H1 (cell line): ENCODE measurements around the gene ACKR2. TPM values are rescaled to one million over a fixed set of nuclear protein-coding genes. Genes with fewer than 3 reads are reported as not detected.

ENCODE experiments used
- CTCF ChIA-PET: fragments of 300-600 bp; sonication (Branson Sonifier 250); formaldehyde crosslinking; loops from one replicate; lab custom pipeline; 2021; ENCODE audit not compliant: partially characterized antibody; lab: Charles Lee
- POLR2A ChIA-PET: fragments of 300-600 bp; sonication (Branson Sonifier 250); formaldehyde crosslinking; loops from one replicate; lab custom pipeline; 2021; ENCODE audit warnings: inconsistent platforms; ENCODE audit not compliant: partially characterized antibody; lab: Charles Lee
- DNase-seq, 2 experiments: peaks; one replicate each; pipeline versions ENCODE4 v3.0.0 to v3.0.0-alpha.2; 2010 to 2022; ENCODE audit warnings: low spot score in 2 of 2, low read depth in 1 of 2, mixed read lengths in 1 of 2
- FAIRE-seq: peaks from 2 replicates; lab custom pipeline; 2011; peaks lifted over from hg19 to GRCh38; lab: Jason Lieb, UNC
- H2AFZ ChIP-seq: 2 replicates; pipeline ENCODE4 v1.8.1; 2012; ENCODE audit warnings: low read length, inconsistent platforms
- H2AK5ac ChIP-seq: 2 replicates; pipeline ENCODE4 v1.6.1; 2013; ENCODE audit warnings: low read depth, low read length
- H2BK120ac ChIP-seq: replicated peaks from 2 replicates; pipeline ENCODE3; 2013; ENCODE audit warnings: low read depth, low read length, inconsistent platforms
- H2BK12ac ChIP-seq: 2 replicates; pipeline ENCODE4 v1.6.1; 2013; ENCODE audit warnings: low read depth, low read length
- H2BK15ac ChIP-seq: 2 replicates; pipeline ENCODE4 v1.6.1; 2013; ENCODE audit warnings: low read length
- H2BK20ac ChIP-seq: 2 replicates; pipeline ENCODE4 v1.6.1; 2013; ENCODE audit warnings: low read length
- H2BK5ac ChIP-seq: 2 replicates; pipeline ENCODE4 v1.6.1; 2013; ENCODE audit warnings: low read depth, low read length
- H3K14ac ChIP-seq: 2 replicates; pipeline ENCODE4 v1.6.1; 2013; ENCODE audit warnings: inconsistent platforms; ENCODE audit not compliant: insufficient read length
- H3K18ac ChIP-seq: 2 replicates; pipeline ENCODE4 v1.6.1; 2013; ENCODE audit warnings: low read length; ENCODE audit errors: extremely low read depth
- H3K23ac ChIP-seq: 2 replicates; pipeline ENCODE4 v1.6.1; 2013; ENCODE audit warnings: inconsistent platforms; ENCODE audit not compliant: insufficient read length
- H3K23me2 ChIP-seq: 2 replicates; pipeline ENCODE4 v1.6.1; 2013; ENCODE audit warnings: low read depth, low read length
- H3K27ac ChIP-seq: 2 replicates; pipeline ENCODE4 v1.6.1; 2011; ENCODE audit warnings: low read depth, low read length, inconsistent platforms
- H3K27me3 ChIP-seq, 4 experiments: replicated peaks in 1 of 4; 1 replicate in 1 of 4; 2 replicates in 3 of 4; pipeline versions ENCODE4 v1.6.1 to v1.8.1; 2011 to 2013; ENCODE audit warnings: low read length in 3 of 4, mild to moderate bottlenecking in 3 of 4, inconsistent platforms in 2 of 4, mixed read lengths in 2 of 4, moderate library complexity in 1 of 4; ENCODE audit not compliant: control insufficient read depth in 3 of 4, insufficient read depth in 3 of 4; ENCODE audit errors: extremely low read depth in 1 of 4
- H3K36me3 ChIP-seq, 4 experiments: 2 replicates each; pipeline versions ENCODE4 v1.6.1 to v1.8.1; 2011 to 2013; ENCODE audit warnings: mild to moderate bottlenecking in 4 of 4, low read length in 3 of 4, moderate library complexity in 2 of 4, control low read depth in 1 of 4, inconsistent platforms in 1 of 4; ENCODE audit not compliant: insufficient read depth in 4 of 4, control insufficient read depth in 2 of 4
- H3K4ac ChIP-seq: replicated peaks from 2 replicates; pipeline ENCODE3; 2013; ENCODE audit warnings: low read length, low read depth, mixed read lengths, inconsistent platforms; ENCODE audit not compliant: insufficient read length
- H3K4me1 ChIP-seq, 4 experiments: replicated peaks in 1 of 4; 1 replicate in 1 of 4; 2 replicates in 3 of 4; pipeline versions ENCODE4 v1.6.1 to v1.8.1; 2011 to 2013; ENCODE audit warnings: low read length in 3 of 4, inconsistent platforms in 2 of 4, mixed read lengths in 1 of 4; ENCODE audit not compliant: insufficient read depth in 4 of 4, control insufficient read depth in 3 of 4
- H3K4me2 ChIP-seq, 2 experiments: 2 replicates each; pipeline versions ENCODE4 v1.6.1 to v1.8.1; 2011 to 2013; ENCODE audit warnings: low read depth in 2 of 2, low read length in 2 of 2, control low read depth in 1 of 2, inconsistent platforms in 1 of 2, mild to moderate bottlenecking in 1 of 2; ENCODE audit not compliant: insufficient read depth in 1 of 2
- H3K4me3 ChIP-seq, 4 experiments: fragments of 200-600, 300-600 bp in 1 of 4; sonication (generic), shearing (Covaris generic), sonication (Bioruptor Twin) in 1 of 4; 2 replicates each; pipeline versions ENCODE4 v1.5.1 to v1.8.1; 2011 to 2016; ENCODE audit warnings: low read length in 4 of 4, low read depth in 3 of 4, control low read depth in 2 of 4, inconsistent platforms in 2 of 4, mild to moderate bottlenecking in 2 of 4, mixed read lengths in 1 of 4, moderate library complexity in 1 of 4; ENCODE audit not compliant: insufficient read depth in 2 of 4; ENCODE audit errors: extremely low read depth in 1 of 4
- H3K56ac ChIP-seq: replicated peaks from 2 replicates; pipeline ENCODE3; 2013; ENCODE audit warnings: low read depth, mild to moderate bottlenecking, mixed read lengths, low read length, inconsistent platforms; ENCODE audit not compliant: insufficient read length
- H3K79me1 ChIP-seq: 2 replicates; pipeline ENCODE4 v1.6.1; 2013; ENCODE audit warnings: low read depth, low read length, control low read depth
- H3K79me2 ChIP-seq, 2 experiments: 2 replicates each; pipeline versions ENCODE4 v1.6.1 to v1.8.1; 2012 to 2013; ENCODE audit warnings: low read length in 2 of 2, mild to moderate bottlenecking in 2 of 2, inconsistent platforms in 1 of 2; ENCODE audit not compliant: insufficient read depth in 2 of 2, control insufficient read depth in 1 of 2
- H3K9ac ChIP-seq, 4 experiments: replicated peaks in 1 of 4; 1 replicate in 1 of 4; 2 replicates in 3 of 4; pipeline versions ENCODE4 v1.6.1 to v1.8.1; 2011 to 2013; ENCODE audit warnings: low read depth in 3 of 4, low read length in 3 of 4, control low read depth in 2 of 4, mild to moderate bottlenecking in 2 of 4, moderate library complexity in 2 of 4, inconsistent platforms in 1 of 4; ENCODE audit errors: extremely low read depth in 1 of 4
- H3K9me3 ChIP-seq, 2 experiments: 2 replicates each; pipeline versions ENCODE4 v1.6.1 to v1.8.1; 2012 to 2013; ENCODE audit warnings: mild to moderate bottlenecking in 2 of 2, moderate library complexity in 2 of 2, control low read depth in 1 of 2, inconsistent platforms in 1 of 2, low read depth in 1 of 2, low read length in 1 of 2, mixed read lengths in 1 of 2; ENCODE audit not compliant: insufficient read depth in 2 of 2
- H4K20me1 ChIP-seq, 2 experiments: replicated peaks in 1 of 2; 2 replicates each; pipeline versions ENCODE3 to v1.8.1; 2011 to 2013; ENCODE audit warnings: inconsistent platforms in 2 of 2, low read length in 2 of 2, mild to moderate bottlenecking in 1 of 2; ENCODE audit not compliant: insufficient read depth in 2 of 2, control insufficient read depth in 1 of 2
- H4K5ac ChIP-seq: 2 replicates; pipeline ENCODE4 v1.6.1; 2013; ENCODE audit warnings: low read length, low read depth, mixed read lengths, inconsistent platforms; ENCODE audit not compliant: insufficient read length
- H4K8ac ChIP-seq: 2 replicates; pipeline ENCODE4 v1.8.0; 2013; ENCODE audit warnings: mild to moderate bottlenecking, moderate library complexity, low read length, inconsistent platforms; ENCODE audit not compliant: insufficient read depth; ENCODE audit errors: extremely low read depth
- H4K91ac ChIP-seq: replicated peaks from 2 replicates; pipeline ENCODE3; 2013; ENCODE audit warnings: low read length, mixed read lengths, inconsistent platforms; ENCODE audit not compliant: insufficient read length
- ASH2L ChIP-seq: fragments of 200-600, 300-600 bp; sonication (generic); IDR thresholded peaks from one replicate; pipeline ENCODE4 v1.7.1; 2017; ENCODE audit warnings: low read length
- CTCF ChIP-seq, 3 experiments: IDR thresholded peaks; 1 replicate in 2 of 3; 2 replicates in 1 of 3; pipeline versions ENCODE4 v1.5.1 to v1.6.1; 2011; ENCODE audit warnings: low read length in 3 of 3, mild to moderate bottlenecking in 3 of 3, inconsistent platforms in 2 of 3, low read depth in 1 of 3, moderate library complexity in 1 of 3; ENCODE audit not compliant: insufficient read depth in 1 of 3; ENCODE audit errors: control extremely low read depth in 1 of 3
- FOSL1 ChIP-seq: IDR thresholded peaks from 2 replicates; pipeline ENCODE4 v1.6.1; 2011; ENCODE audit warnings: mild to moderate bottlenecking, low read depth, low read length, moderate library complexity; ENCODE audit not compliant: insufficient read depth
- GTF2F1 ChIP-seq: IDR thresholded peaks from 2 replicates; pipeline ENCODE4 v1.6.1; 2012; ENCODE audit warnings: low read depth, low read length, improper control_type of control experiment, borderline replicate concordance
- POLR2A ChIP-seq, 2 experiments: IDR thresholded peaks; 1 replicate in 1 of 2; 2 replicates in 1 of 2; pipeline ENCODE4 v1.6.1; 2011; ENCODE audit warnings: low read depth in 2 of 2, low read length in 2 of 2, mild to moderate bottlenecking in 2 of 2; ENCODE audit errors: control extremely low read depth in 1 of 2
- WGBS, 2 experiments: shearing (Covaris generic) in 1 of 2; methylation state at CpG; one replicate each; pipeline versions ENCODE4 v1.1.6 to v1.1.7; 2013 to 2015; ENCODE audit warnings: low lambda C conversion rate in 2 of 2, mixed read lengths in 2 of 2, inconsistent platforms in 1 of 2, low coverage in 1 of 2, missing lambda C conversion rate in 1 of 2; ENCODE audit not compliant: insufficient replicate concordance in 2 of 2, insufficient coverage in 1 of 2, insufficient read length in 1 of 2; ENCODE audit errors: extremely low coverage in 1 of 2, missing lambda C conversion rate in 1 of 2; 5-methylcytosine and 5-hydroxymethylcytosine counted together
- polyA plus RNA-seq, 7 experiments: library from polyadenylated mRNA; depleted of rRNA in 3 of 7; stranded (reverse) in 5 of 7; unstranded in 2 of 7; fragments of >200 nt in 5 of 7; fragments of 200-250 nt in 2 of 7; gene quantifications; 1 replicate in 5 of 7; 2 replicates in 1 of 7; 4 replicates in 1 of 7; pipeline versions ENCODE4 v1.2.1 to v1.2.3, GENCODE V29; 2011 to 2013; ENCODE audit warnings: missing spikeins in 2 of 7, mixed read lengths in 2 of 7
- total RNA-seq: library from RNA; stranded (reverse); fragmentation: NEBNext Ultra II Directional; extraction: Animal tissue kit (Norgen Biotek cat#: 25700); gene quantifications from 2 replicates; pipeline ENCODE4 v1.2.1, GENCODE V29; 2021

The ACKR2 gene
- total and polyA plus RNA-seq, 2 of the 8 experiments (the other 6 are each of a cell fraction or from before 2014, with no cell fraction given), result 0.09 to 0.12 TPM

DNA sequence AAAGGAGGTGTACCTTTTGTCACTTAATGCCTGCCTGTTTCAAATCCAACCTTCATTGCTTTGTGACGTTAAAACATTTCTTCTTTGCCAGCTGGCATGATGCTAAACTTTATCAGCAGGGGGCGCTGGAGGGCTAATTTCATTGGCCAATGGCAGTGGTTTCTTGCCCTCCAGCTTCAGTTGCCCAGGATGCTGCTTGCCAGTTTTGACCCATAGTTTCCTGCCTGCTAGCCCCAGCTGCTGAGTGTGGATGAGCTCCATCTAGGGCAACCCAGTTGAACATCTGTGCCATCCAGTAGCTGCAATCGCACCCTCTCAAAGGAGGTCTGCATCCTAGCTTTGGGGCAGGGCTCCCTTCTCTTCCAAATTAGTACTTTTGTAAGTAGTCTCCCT, 22.1 kb downstream of the ACKR2 start:
- ChIA-PET CTCF (interaction anchor here (0.6 to 3.5 kb wide), 32 partner anchors 8 to 608 kb away, joined by 3 to 28 read pairs (median 4); no protein-coding TSS in a partner anchor), POLR2A (interaction anchor here (0.9 to 2.9 kb wide), 2 partner anchors 27 to 84 kb away, joined by 3 to 13 read pairs; partner anchors contain the start of gene HIGD1A)
- no peaks in the 10 kb centered on the region for H3K79me2 ChIP-seq
- TF ChIP-seq GTF2F1, result no peak
- TF ChIP-seq FOSL1, result no peak
- TF ChIP-seq ASH2L, result peak; percentile 26
- no peak for TF ChIP-seq POLR2A (IDR thresholded peaks at IDR 0.05; ENCODE audit: control extremely low read depth in 1 of 2, low read depth in 2 of 2, low read length in 2 of 2)
- TF ChIP-seq CTCF (IDR thresholded peaks at IDR 0.05; ENCODE audit: control extremely low read depth in 1 of 3, insufficient read depth in 1 of 3, low read depth in 1 of 3, low read length in 3 of 3), result peak; percentile 57 to 87 (median 86)

More for the DNA sequence above, 22.1 kb downstream of the ACKR2 start:
- 17% methylated on average over 3 of the region's 3 CpGs; no CpG with 5 or more reads in 1 of the 2 experiments for WGBS, 2 experiments
- Histone ChIP-seq H3K4ac (peak overlapping the region; percentile 8), H2BK15ac (no peak overlapping the region), H4K20me1 (no peaks in the 10 kb centered on the region), H3K79me1 (no peaks in the 10 kb centered on the region), H2BK5ac (no peak overlapping the region), H3K4me3 (no peak overlapping the region), H2AFZ (peak overlapping the region; percentile 94), H4K8ac (no peak overlapping the region), H3K23me2 (no peaks in the 10 kb centered on the region), H3K27ac (no peak overlapping the region), H3K9ac (no peak overlapping the region), H2BK20ac (peak overlapping the region; percentile 82; the same call in 1 of the 2 replicates), H2BK120ac (no peak overlapping the region), H3K27me3 (no peaks in the 10 kb centered on the region), H3K4me2 (no peak overlapping the region), H3K18ac (no peak overlapping the region), H3K4me1 (peaks cover 0 to 3% (median 2%) of the 10 kb centered on the region in 4 experiments; a peak in 3 of 7 replicates), H3K23ac (no peak overlapping the region), H3K56ac (no peak overlapping the region), H3K36me3 (no peaks in the 10 kb centered on the region), H3K14ac (no peak overlapping the region), H4K91ac (no peak overlapping the region), H4K5ac (no peak overlapping the region), H3K9me3 (no peaks in the 10 kb centered on the region), H2AK5ac (no peak overlapping the region), H2BK12ac (no peak overlapping the region)
- peak; percentile 72 for FAIRE-seq
- peak; percentile 78 to 95 for DNase-seq
